SU-DHL-6 (cell line): ENCODE results near the gene LILRB3.

Experiments used
- EZH2phosphoT487 ChIP-seq: fragments of 200-600 bp; sonication (generic), shearing (Covaris generic); conservative IDR thresholded peaks from 2 replicates; pipeline ENCODE4 v1.6.1; 2018; ENCODE audit warnings: mild to moderate bottlenecking, antibody characterized with exemption, low read length, moderate library complexity, mixed read lengths
- TF ChIP-seq, protein P1 (sequence below): fragments of 200-600 bp; sonication (generic); IDR thresholded peaks from one replicate; pipeline ENCODE4 v1.5.1; 2017; ENCODE audit warnings: antibody characterized with exemption, mild to moderate bottlenecking, low read length, moderate library complexity; ENCODE audit not compliant: insufficient read depth, poor library complexity, severe bottlenecking

DNA sequence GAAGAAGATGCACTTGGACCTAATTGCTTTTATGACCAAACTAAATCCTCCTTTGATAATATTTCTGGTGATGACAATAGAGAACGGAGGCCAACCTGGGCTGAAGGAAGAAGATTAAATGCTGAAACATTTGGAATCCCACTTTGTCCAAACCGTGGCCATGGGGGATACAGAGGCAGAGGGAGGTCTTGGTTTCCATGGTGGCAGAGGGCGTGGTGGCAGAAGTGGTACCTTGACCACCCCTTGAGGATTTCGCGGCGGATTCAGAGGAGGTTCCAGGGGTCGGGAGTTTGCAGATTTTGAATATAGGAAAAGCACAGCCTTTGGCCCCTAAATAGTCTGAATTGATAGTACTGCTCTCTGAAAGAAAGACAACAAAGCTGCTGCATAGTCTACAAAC is 7.2 kb upstream of the LILRB3 start:
- TF ChIP-seq, protein P1, sequence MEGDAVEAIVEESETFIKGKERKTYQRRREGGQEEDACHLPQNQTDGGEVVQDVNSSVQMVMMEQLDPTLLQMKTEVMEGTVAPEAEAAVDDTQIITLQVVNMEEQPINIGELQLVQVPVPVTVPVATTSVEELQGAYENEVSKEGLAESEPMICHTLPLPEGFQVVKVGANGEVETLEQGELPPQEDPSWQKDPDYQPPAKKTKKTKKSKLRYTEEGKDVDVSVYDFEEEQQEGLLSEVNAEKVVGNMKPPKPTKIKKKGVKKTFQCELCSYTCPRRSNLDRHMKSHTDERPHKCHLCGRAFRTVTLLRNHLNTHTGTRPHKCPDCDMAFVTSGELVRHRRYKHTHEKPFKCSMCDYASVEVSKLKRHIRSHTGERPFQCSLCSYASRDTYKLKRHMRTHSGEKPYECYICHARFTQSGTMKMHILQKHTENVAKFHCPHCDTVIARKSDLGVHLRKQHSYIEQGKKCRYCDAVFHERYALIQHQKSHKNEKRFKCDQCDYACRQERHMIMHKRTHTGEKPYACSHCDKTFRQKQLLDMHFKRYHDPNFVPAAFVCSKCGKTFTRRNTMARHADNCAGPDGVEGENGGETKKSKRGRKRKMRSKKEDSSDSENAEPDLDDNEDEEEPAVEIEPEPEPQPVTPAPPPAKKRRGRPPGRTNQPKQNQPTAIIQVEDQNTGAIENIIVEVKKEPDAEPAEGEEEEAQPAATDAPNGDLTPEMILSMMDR, result no peak
- TF ChIP-seq EZH2phosphoT487, result no peak
